A673 (cell line): Measurements from ENCODE around the gene LRRC2. TPM values are rescaled to one million over a fixed set of nuclear protein-coding genes. Genes with fewer than 3 reads are reported as not detected.

Source experiments
- BruUV-seq: library from RNA; stranded (reverse); fragments of 400-500 nt; replicated peaks from 2 replicates; lab custom pipeline; 2021; lab: Mats Ljungman, UMichigan
- CTCF ChIA-PET: fragments of 300-600 bp; sonication (Branson Sonifier 250); formaldehyde crosslinking; loops from one replicate; lab custom pipeline; 2022; ENCODE audit warnings: antibody characterized with exemption; lab: Charles Lee
- POLR2A ChIA-PET: fragments of 300-600 bp; sonication (Branson Sonifier 250); formaldehyde crosslinking; loops from one replicate; lab custom pipeline; 2022; ENCODE audit warnings: antibody characterized with exemption; ENCODE audit not compliant: low non-redundant PET; lab: Charles Lee
- DNase-seq: peaks from one replicate; pipeline ENCODE4 v3.0.0-alpha.2; 2015; ENCODE audit warnings: low spot score
- H3K27ac ChIP-seq: fragments of 200-600 bp; sonication (generic); 2 replicates; pipeline ENCODE4 v1.5.1; 2016; ENCODE audit warnings: mixed run types, low read depth, mild to moderate bottlenecking, mixed read lengths, antibody characterized with exemption, low read length; ENCODE audit not compliant: poor library complexity, severe bottlenecking
- H3K27me3 ChIP-seq: fragments of 200-600 bp; sonication (generic); replicated peaks from 2 replicates; pipeline ENCODE4 v1.6.1; 2017; ENCODE audit warnings: mixed run types, low read depth, mild to moderate bottlenecking, mixed read lengths, antibody characterized with exemption, low read length; ENCODE audit not compliant: insufficient read depth, poor library complexity
- H3K36me3 ChIP-seq: fragments of 200-600 bp; sonication (generic); 2 replicates; pipeline ENCODE4 v1.6.1; 2016; ENCODE audit warnings: mixed run types, mild to moderate bottlenecking, mixed read lengths, antibody characterized with exemption, low read length; ENCODE audit not compliant: insufficient read depth, poor library complexity, severe bottlenecking
- H3K4me1 ChIP-seq: fragments of 200-600 bp; sonication (generic); 2 replicates; pipeline ENCODE4 v1.6.1; 2017; ENCODE audit warnings: mixed run types, mild to moderate bottlenecking, mixed read lengths, antibody characterized with exemption, low read length; ENCODE audit not compliant: insufficient read depth, poor library complexity, severe bottlenecking
- H3K4me3 ChIP-seq: fragments of 200-600 bp; sonication (generic); 2 replicates; pipeline ENCODE4 v1.5.1; 2016; ENCODE audit warnings: low read depth, mixed run types, mild to moderate bottlenecking, mixed read lengths, low read length; ENCODE audit not compliant: poor library complexity, severe bottlenecking
- H3K9me3 ChIP-seq: fragments of 200-600 bp; sonication (generic); 2 replicates; pipeline ENCODE4 v1.6.1; 2016; ENCODE audit warnings: mixed run types, low read depth, mild to moderate bottlenecking, mixed read lengths, antibody characterized with exemption, low read length; ENCODE audit not compliant: poor library complexity, severe bottlenecking
- EZH2 ChIP-seq: fragments of 200-600 bp; sonication (generic); IDR thresholded peaks from 2 replicates; pipeline ENCODE4 v1.6.1; 2017; ENCODE audit warnings: borderline replicate concordance, low read depth, mild to moderate bottlenecking, mixed read lengths, antibody characterized with exemption, low read length; ENCODE audit not compliant: poor library complexity, severe bottlenecking
- intact Hi-C: fragments of 100-400 bp; cut with micrococcal nuclease; formaldehyde crosslinking; loops from one replicate; pipeline ENCODE4 v1.10.0; 2022; ENCODE audit not compliant: unreplicated experiment
- total RNA-seq: library from RNA; stranded (reverse); gene quantifications from 2 replicates; pipeline ENCODE4 v1.2.3, GENCODE V29; 2021
- TF ChIP-seq, protein P1 (sequence below): fragments of 300-800, 200-600 bp; sonication (generic); conservative IDR thresholded peaks from 2 replicates; pipeline ENCODE4 v1.5.1; 2017; ENCODE audit warnings: low read depth, mild to moderate bottlenecking, antibody characterized with exemption, low read length, moderate library complexity, mixed read lengths

LRRC2 gene
- total RNA-seq, 1 experiment from 2014 or later = 0.28 TPM

DNA sequence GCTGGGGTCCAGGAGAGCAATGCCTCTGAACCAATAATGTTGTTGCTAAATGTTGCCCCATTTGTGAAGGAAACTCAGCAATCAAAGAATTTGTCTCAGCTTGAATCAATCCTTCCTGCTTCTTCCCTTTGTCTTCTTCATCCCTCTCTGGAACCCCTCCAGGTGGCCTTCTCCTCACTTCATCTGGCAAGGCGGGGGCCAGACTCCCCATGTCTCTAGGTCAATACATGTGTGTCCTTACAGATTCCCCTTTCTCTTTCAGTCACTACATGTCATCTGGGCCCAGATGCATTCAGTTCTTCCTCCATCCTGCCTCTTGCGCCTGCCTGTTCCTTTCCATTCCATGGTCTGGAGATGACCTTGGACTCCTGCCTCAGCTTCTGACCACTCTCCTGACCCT is 93.4 kb downstream of the LRRC2 start:
- no peaks in the 10 kb centered on the region for H3K36me3 ChIP-seq
- no peaks in the 10 kb centered on the region for H3K4me1 ChIP-seq
- peaks cover 4% of the 10 kb centered on the region for H3K27me3 ChIP-seq
- BruUV-seq = no TSS peak
- no peak for DNase-seq
- CTCF ChIA-PET = no interaction called here
- intact Hi-C loops = no loop called here
- H3K4me3 ChIP-seq = no peak overlapping the region
- no peaks in the 10 kb centered on the region for H3K9me3 ChIP-seq
- POLR2A ChIA-PET = no interaction called here
- no peak overlapping the region for H3K27ac ChIP-seq
- TF ChIP-seq, protein P1, sequence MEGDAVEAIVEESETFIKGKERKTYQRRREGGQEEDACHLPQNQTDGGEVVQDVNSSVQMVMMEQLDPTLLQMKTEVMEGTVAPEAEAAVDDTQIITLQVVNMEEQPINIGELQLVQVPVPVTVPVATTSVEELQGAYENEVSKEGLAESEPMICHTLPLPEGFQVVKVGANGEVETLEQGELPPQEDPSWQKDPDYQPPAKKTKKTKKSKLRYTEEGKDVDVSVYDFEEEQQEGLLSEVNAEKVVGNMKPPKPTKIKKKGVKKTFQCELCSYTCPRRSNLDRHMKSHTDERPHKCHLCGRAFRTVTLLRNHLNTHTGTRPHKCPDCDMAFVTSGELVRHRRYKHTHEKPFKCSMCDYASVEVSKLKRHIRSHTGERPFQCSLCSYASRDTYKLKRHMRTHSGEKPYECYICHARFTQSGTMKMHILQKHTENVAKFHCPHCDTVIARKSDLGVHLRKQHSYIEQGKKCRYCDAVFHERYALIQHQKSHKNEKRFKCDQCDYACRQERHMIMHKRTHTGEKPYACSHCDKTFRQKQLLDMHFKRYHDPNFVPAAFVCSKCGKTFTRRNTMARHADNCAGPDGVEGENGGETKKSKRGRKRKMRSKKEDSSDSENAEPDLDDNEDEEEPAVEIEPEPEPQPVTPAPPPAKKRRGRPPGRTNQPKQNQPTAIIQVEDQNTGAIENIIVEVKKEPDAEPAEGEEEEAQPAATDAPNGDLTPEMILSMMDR = no peak
- TF ChIP-seq EZH2 = no peak

DNA sequence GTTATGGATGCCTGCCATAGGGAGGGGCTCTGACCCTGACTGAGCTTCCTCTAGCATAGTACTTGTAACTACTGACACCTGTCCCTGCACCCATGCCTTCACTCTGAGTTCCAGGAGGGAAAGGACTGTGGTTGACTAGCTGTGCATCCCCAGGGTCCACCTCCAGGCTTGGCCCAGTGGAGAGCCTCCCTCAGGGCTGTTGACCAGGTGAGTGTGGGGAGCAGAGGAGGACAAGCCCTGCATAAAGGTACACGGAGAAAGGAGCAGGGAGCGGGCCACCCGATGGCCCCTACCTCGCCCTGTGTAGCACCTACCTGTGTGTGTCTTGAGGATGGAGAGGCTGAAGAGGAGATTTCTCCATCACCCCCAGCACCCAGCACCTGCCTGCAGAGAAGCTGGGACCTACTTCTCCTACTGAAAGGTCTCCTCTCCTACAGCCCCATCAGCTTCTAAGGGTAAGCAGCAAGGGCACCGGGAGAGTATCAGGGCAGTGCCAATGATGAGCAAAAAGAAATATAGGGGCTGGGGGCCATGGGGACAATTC is 94.7 kb downstream of the LRRC2 start:
- ChIA-PET POLR2A (no interaction called here), CTCF (no interaction called here)
- H3K27ac ChIP-seq = no peak overlapping the region
- no peak for DNase-seq
- peaks cover 4% of the 10 kb centered on the region for H3K27me3 ChIP-seq
- H3K4me3 ChIP-seq = no peak overlapping the region
- H3K9me3 ChIP-seq = no peaks in the 10 kb centered on the region
- H3K36me3 ChIP-seq = no peaks in the 10 kb centered on the region
- BruUV-seq = no TSS peak
- intact Hi-C loops = no loop called here
- no peak for TF ChIP-seq EZH2
- TF ChIP-seq, protein P1 = no peak
- H3K4me1 ChIP-seq = no peaks in the 10 kb centered on the region

DNA sequence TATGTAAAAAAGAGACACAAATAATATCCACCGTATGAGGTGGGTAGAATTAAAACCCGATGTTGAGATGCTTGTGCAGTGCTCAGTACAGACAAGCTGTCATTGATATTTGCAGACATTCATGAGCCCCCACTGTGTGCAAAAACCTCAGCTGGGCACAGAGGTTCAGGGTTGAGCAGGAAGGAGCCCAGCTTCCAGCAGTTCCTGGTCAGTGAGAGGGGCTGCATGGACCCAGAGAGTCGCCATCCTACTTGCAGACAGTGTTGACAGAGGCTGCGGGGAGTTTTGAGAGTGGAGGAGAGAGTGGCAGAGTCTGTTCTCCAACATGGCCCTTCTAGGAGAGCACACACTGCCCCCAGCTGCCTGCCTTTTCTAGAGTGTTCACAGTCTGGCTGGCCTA is 95.3 kb downstream of the LRRC2 start:
- POLR2A ChIA-PET = no interaction called here
- Histone ChIP-seq H3K9me3 (no peaks in the 10 kb centered on the region), H3K4me1 (no peaks in the 10 kb centered on the region), H3K27ac (no peak overlapping the region), H3K27me3 (peaks cover 4% of the 10 kb centered on the region), H3K36me3 (no peaks in the 10 kb centered on the region), H3K4me3 (no peak overlapping the region)
- TF ChIP-seq, protein P1 = no peak
- no peak for TF ChIP-seq EZH2
- BruUV-seq = no TSS peak
- intact Hi-C loops = no loop called here
- no peak for DNase-seq
- CTCF ChIA-PET = no interaction called here
